ENCODE results near the gene CAPN7.

DNA sequence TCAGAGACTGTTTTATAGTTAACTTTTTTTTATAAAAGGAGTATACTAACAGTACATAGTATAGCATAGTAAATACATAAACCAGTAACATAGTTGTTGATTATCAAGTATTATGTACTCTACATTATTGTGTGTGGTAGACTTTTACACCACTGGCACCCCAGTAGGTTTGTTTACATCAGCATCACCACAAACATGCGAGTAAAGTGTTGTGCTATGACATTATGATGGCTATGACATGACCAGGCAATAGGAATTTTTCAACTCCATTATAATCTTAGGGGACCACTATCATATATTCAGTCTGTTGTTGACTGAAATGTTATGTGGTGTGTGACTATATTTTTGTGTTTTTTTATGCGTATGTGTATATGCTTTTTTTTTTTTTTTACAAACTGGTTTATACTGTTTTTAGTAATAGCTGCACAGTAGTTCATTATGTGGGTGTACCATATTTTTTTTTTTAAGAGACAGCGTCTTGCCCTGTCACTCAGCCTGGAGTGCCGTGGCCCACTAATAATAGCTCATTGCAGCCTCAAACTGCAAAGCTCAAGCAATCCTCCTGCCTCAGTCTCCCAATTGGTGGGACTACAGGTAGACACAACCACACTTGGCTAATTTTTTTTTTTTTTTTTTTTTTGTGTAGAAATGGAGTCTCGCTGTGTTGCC is 1.9 kb downstream of the CAPN7 start:
- TF ChIP-seq POLR2A (IDR thresholded peaks at IDR 0.05; ENCODE audit: extremely low read depth, insufficient read length) (no peak), MYC (IDR thresholded peaks at IDR 0.05; ENCODE audit: low read depth, low read length) (no peak)
- TF ChIP-seq, protein P1, sequence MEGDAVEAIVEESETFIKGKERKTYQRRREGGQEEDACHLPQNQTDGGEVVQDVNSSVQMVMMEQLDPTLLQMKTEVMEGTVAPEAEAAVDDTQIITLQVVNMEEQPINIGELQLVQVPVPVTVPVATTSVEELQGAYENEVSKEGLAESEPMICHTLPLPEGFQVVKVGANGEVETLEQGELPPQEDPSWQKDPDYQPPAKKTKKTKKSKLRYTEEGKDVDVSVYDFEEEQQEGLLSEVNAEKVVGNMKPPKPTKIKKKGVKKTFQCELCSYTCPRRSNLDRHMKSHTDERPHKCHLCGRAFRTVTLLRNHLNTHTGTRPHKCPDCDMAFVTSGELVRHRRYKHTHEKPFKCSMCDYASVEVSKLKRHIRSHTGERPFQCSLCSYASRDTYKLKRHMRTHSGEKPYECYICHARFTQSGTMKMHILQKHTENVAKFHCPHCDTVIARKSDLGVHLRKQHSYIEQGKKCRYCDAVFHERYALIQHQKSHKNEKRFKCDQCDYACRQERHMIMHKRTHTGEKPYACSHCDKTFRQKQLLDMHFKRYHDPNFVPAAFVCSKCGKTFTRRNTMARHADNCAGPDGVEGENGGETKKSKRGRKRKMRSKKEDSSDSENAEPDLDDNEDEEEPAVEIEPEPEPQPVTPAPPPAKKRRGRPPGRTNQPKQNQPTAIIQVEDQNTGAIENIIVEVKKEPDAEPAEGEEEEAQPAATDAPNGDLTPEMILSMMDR (IDR thresholded peaks at IDR 0.05; ENCODE audit: low read depth, low read length), result no peak
- TF ChIP-seq, protein P2, sequence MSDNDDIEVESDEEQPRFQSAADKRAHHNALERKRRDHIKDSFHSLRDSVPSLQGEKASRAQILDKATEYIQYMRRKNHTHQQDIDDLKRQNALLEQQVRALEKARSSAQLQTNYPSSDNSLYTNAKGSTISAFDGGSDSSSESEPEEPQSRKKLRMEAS (IDR thresholded peaks at IDR 0.05; ENCODE audit: low read depth, low read length), result no peak

Data from NB4 (cell line).